ENCODE results near the gene KIFC3.

The KIFC3 gene

GRCh38 chr16:57778658-57779057 lies 23.6 kb downstream of the KIFC3 start:
- no peaks in the 10 kb centered on the region for H3K9me3 Mint-ChIP-seq
- H3K4me1 Mint-ChIP-seq (ENCODE audit: low read depth), result no peaks in the 10 kb centered on the region
- H3K4me3 Mint-ChIP-seq, result no peak overlapping the region
- no peaks in the 10 kb centered on the region for H3K36me3 Mint-ChIP-seq (ENCODE audit: low read depth)
- peaks cover 3% of the 10 kb centered on the region for H3K27me3 Mint-ChIP-seq (ENCODE audit: low read depth)
- no peak overlapping the region for H3K27ac Mint-ChIP-seq

DNA sequence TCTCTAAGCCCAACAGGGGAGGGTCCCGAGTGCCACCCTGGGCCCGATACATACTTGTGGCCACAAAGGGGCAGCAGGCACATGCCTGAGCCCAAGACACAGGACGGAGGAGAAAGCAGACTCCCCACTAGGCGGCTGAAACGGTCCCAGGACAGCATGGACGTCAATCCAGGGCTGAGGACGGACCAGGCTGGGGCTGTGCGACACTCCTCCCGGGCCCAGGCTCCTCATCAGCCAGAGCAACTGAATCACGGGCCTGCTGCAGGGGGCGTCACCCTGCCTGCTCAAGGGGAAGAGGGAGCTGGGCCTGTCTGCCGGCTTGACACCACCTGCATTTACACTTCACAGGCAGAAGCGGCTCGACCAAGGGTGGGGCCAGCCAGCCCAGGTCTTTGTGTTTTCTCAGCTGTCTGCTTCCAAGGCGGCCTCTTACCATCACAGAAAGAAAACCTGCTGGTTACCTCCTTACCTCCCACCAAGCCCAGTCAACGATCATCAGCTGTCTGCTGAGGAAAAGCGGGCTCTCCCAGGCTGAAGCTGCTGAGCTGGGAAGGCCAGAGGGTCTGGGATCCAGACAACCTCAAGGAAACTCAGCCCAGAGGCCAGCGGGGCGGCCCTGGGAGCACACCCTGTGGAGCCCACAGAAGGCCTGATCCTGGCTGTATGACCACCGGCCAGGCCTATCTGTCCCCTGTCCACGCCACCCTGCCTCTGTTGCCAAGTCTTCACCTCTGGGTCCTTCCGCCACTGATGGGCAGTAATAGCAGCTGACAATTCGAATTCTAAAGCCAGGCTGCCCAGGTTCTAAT lies 26.4 kb downstream of the KIFC3 start:
- Mint-ChIP-seq H3K27me3 (ENCODE audit: low read depth) (peaks cover 3% of the 10 kb centered on the region), H3K4me1 (ENCODE audit: low read depth) (no peaks in the 10 kb centered on the region), H3K27ac (no peak overlapping the region), H3K9me3 (no peaks in the 10 kb centered on the region), H3K4me3 (no peak overlapping the region), H3K36me3 (ENCODE audit: low read depth) (no peaks in the 10 kb centered on the region)

- no peaks in the 10 kb centered on the region for H3K9me3 Mint-ChIP-seq
- no peaks in the 10 kb centered on the region for H3K4me1 Mint-ChIP-seq (ENCODE audit: low read depth)
- H3K4me3 Mint-ChIP-seq, result no peak overlapping the region
- H3K36me3 Mint-ChIP-seq (ENCODE audit: low read depth), result no peaks in the 10 kb centered on the region
- H3K27ac Mint-ChIP-seq, result no peak overlapping the region
- H3K27me3 Mint-ChIP-seq (ENCODE audit: low read depth), result peaks cover 3% of the 10 kb centered on the region
Observed at GRCh38 chr16:57774705-57775285, 27.5 kb downstream of the KIFC3 start.

DNA sequence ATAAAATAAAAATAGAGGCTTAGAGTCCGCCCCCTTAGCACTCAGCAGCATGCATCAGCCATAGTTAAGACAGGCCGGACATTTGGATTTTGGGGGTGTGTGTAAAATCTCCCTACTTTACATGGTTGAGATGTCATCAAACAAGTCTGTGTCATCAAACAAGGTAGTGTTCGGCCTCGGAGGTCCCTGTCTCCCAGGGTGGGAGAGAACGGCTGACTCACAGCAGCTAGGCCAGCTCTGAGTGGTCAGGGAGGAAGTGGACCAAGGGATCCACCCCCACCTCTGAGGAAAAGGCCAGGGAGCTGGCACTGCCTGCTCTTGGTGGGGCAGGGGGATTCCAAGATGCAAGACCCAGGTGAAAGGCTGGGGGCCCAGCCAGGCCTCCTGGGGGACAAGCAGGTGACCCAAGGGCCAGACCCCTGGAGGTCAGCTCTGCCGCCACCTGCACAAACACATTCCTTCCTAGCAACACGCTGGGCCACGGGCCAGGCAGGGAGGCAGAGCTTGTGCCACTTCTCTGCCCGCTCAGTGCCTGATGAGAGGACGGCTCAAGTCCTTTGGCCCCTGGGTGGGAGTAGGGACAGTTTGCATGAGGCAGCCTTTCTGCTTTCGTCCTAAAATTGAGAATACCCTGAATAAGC lies 28.5 kb downstream of the KIFC3 start:
- no peaks in the 10 kb centered on the region for H3K27me3 Mint-ChIP-seq (ENCODE audit: low read depth)
- no peak overlapping the region for H3K27ac Mint-ChIP-seq
- H3K4me1 Mint-ChIP-seq (ENCODE audit: low read depth), result no peaks in the 10 kb centered on the region
- H3K9me3 Mint-ChIP-seq, result no peaks in the 10 kb centered on the region
- H3K4me3 Mint-ChIP-seq, result no peak overlapping the region
- H3K36me3 Mint-ChIP-seq (ENCODE audit: low read depth), result no peaks in the 10 kb centered on the region

GRCh38 chr16:57773019-57773418 lies 29.3 kb downstream of the KIFC3 start:
- Mint-ChIP-seq H3K27me3 (ENCODE audit: low read depth) (no peaks in the 10 kb centered on the region), H3K9me3 (no peaks in the 10 kb centered on the region), H3K4me1 (ENCODE audit: low read depth) (no peaks in the 10 kb centered on the region), H3K27ac (no peak overlapping the region), H3K36me3 (ENCODE audit: low read depth) (no peaks in the 10 kb centered on the region), H3K4me3 (no peak overlapping the region)

GRCh38 chr16:57771141-57771785 lies 31.0 kb downstream of the KIFC3 start:
- Mint-ChIP-seq H3K9me3 (no peaks in the 10 kb centered on the region), H3K36me3 (ENCODE audit: low read depth) (no peaks in the 10 kb centered on the region), H3K27ac (no peak overlapping the region), H3K4me1 (ENCODE audit: low read depth) (no peaks in the 10 kb centered on the region), H3K27me3 (ENCODE audit: low read depth) (no peaks in the 10 kb centered on the region), H3K4me3 (no peak overlapping the region)

- H3K36me3 Mint-ChIP-seq (ENCODE audit: low read depth), result no peaks in the 10 kb centered on the region
- no peaks in the 10 kb centered on the region for H3K4me1 Mint-ChIP-seq (ENCODE audit: low read depth)
- H3K4me3 Mint-ChIP-seq, result no peak overlapping the region
Observed at GRCh38 chr16:57770361-57770760, 31.9 kb downstream of the KIFC3 start.

GRCh38 chr16:57769541-57770145 lies 32.6 kb downstream of the KIFC3 start:
- H3K4me1 Mint-ChIP-seq (ENCODE audit: low read depth), result no peaks in the 10 kb centered on the region
- H3K9me3 Mint-ChIP-seq, result no peaks in the 10 kb centered on the region
- H3K27ac Mint-ChIP-seq, result no peak overlapping the region
- H3K36me3 Mint-ChIP-seq (ENCODE audit: low read depth), result no peaks in the 10 kb centered on the region
- H3K27me3 Mint-ChIP-seq (ENCODE audit: low read depth), result no peaks in the 10 kb centered on the region
- H3K4me3 Mint-ChIP-seq, result no peak overlapping the region

More at GRCh38 chr16:57770361-57770760, 31.9 kb downstream of the KIFC3 start:
- H3K27ac Mint-ChIP-seq, result no peak overlapping the region
- H3K9me3 Mint-ChIP-seq, result no peaks in the 10 kb centered on the region
- H3K27me3 Mint-ChIP-seq (ENCODE audit: low read depth), result no peaks in the 10 kb centered on the region

- Mint-ChIP-seq H3K27ac (no peak overlapping the region), H3K9me3 (no peaks in the 10 kb centered on the region), H3K4me1 (ENCODE audit: low read depth) (no peaks in the 10 kb centered on the region), H3K4me3 (no peak overlapping the region), H3K27me3 (ENCODE audit: low read depth) (no peaks in the 10 kb centered on the region), H3K36me3 (ENCODE audit: low read depth) (no peaks in the 10 kb centered on the region)
Observed at GRCh38 chr16:57766714-57767348, 35.5 kb downstream of the KIFC3 start.

DNA sequence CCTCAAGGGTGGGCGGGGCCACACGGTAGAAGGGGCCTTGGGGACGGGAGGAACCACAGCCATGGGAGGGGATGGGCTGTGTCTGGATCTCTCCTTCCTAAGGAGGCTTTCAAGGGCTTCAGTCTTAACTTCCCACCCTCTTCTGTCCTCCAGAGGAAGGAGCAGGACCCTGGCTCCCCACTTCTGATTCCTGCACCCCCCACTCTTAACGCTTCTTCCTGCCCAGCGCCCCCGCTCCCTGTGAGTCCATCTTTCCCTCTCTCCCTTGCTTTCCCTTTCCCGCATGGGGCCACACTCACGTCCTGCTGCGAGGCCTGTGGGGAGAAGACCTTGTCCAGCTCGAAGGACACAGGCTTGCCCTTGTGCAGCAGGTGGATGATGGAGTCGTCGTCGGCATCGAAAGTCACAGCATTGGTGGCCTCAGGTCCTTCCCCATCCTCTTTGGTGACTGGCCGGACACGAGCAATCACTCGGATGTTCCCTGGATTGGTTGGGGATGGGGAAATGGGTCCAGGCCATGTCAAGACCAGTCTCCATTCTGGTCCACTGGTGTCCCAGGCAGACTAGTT lies 37.0 kb downstream of the KIFC3 start:
- Mint-ChIP-seq H3K9me3 (no peaks in the 10 kb centered on the region), H3K4me1 (ENCODE audit: low read depth) (no peaks in the 10 kb centered on the region), H3K36me3 (ENCODE audit: low read depth) (no peaks in the 10 kb centered on the region), H3K27ac (no peak overlapping the region), H3K27me3 (ENCODE audit: low read depth) (no peaks in the 10 kb centered on the region), H3K4me3 (no peak overlapping the region)

GRCh38 chr16:57764341-57765159 lies 37.7 kb downstream of the KIFC3 start:
- no peak overlapping the region for H3K4me3 Mint-ChIP-seq
- H3K36me3 Mint-ChIP-seq (ENCODE audit: low read depth), result no peaks in the 10 kb centered on the region
- no peaks in the 10 kb centered on the region for H3K27me3 Mint-ChIP-seq (ENCODE audit: low read depth)
- no peak overlapping the region for H3K27ac Mint-ChIP-seq
- no peaks in the 10 kb centered on the region for H3K4me1 Mint-ChIP-seq (ENCODE audit: low read depth)
- no peaks in the 10 kb centered on the region for H3K9me3 Mint-ChIP-seq

DNA sequence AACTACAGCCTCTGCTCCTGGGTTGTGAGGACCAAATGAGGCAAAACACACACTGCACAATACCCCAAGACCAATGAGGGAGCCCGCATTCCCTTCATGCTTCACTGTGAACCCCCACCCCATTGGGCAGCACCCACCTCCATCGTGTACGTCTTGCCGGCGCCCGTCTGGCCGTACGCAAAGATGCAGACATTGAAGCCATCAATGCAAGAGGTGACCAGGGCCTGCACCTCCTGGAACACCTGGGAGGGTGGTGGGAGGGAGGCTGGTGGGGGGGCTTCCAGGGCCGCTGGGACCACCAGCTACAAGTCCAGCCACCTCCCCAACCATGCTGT lies 38.3 kb downstream of the KIFC3 start:
- Mint-ChIP-seq H3K27ac (no peak overlapping the region), H3K36me3 (ENCODE audit: low read depth) (no peaks in the 10 kb centered on the region), H3K4me1 (ENCODE audit: low read depth) (no peaks in the 10 kb centered on the region), H3K4me3 (no peak overlapping the region), H3K27me3 (ENCODE audit: low read depth) (no peaks in the 10 kb centered on the region), H3K9me3 (no peaks in the 10 kb centered on the region)

DNA sequence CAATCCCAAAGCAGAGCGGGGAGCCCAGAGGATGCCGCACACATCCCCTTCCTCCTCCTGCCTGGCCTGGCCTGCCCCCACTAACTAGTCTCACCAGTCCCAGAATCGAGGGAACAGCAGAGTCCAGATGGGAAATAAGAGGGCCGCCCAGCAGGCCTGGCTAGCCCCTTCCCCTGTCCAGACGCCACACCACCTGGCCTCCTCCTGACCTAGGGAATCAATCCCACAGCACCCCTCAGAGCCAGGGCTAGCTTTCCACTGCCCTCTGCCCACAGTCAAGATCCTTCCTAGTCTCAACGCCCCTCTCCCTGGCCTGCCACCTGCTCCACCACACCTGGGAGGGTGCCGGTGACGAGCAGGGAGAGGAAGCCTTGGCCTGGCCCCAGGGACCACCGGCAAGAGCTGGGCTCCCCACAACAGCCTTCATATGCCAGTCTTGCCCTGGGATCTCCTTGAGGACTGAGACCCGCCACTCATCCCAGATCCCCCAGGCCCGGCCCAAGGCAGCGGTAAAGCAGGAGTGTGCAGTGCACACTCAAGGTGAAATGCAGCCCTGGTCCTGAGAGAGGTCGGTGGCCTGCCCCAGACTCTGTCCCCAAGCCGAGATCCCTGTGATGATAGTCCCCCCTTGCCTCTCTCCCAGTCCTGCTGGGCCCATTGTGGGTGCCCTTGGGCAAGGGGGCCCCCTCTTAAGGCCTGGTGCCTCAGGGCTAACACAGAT lies 38.8 kb downstream of the KIFC3 start:
- no peaks in the 10 kb centered on the region for H3K27me3 Mint-ChIP-seq (ENCODE audit: low read depth)
- no peaks in the 10 kb centered on the region for H3K4me1 Mint-ChIP-seq (ENCODE audit: low read depth)
- H3K36me3 Mint-ChIP-seq (ENCODE audit: low read depth), result no peaks in the 10 kb centered on the region
- H3K4me3 Mint-ChIP-seq, result no peak overlapping the region
- H3K9me3 Mint-ChIP-seq, result no peaks in the 10 kb centered on the region
- no peak overlapping the region for H3K27ac Mint-ChIP-seq
